GM21526 (cell line): ENCODE results near the gene AGPS.

Experiments
- ATAC-seq: cut with Tn5 transposase; IDR thresholded peaks from one replicate; pipeline ENCODE4 v1.9.1; 2021; ENCODE audit warnings: moderate library complexity; ENCODE audit not compliant: unreplicated experiment, low FRiP score

Gene AGPS

GRCh38 chr2:177519534-177520115, 127.1 kb downstream of the AGPS start:
- ATAC-seq = no peak

- ATAC-seq = no peak
Measured at GRCh38 chr2:177520324-177520723, 127.8 kb downstream of the AGPS start.

- no peak for ATAC-seq
Measured at GRCh38 chr2:177523781-177524180, 131.2 kb downstream of the AGPS start.

- ATAC-seq = no peak
Measured at GRCh38 chr2:177525351-177525924, 132.9 kb downstream of the AGPS start.

GRCh38 chr2:177528351-177528933, 135.9 kb downstream of the AGPS start:
- ATAC-seq = no peak

GRCh38 chr2:177529166-177529565, 136.6 kb downstream of the AGPS start:
- no peak for ATAC-seq

GRCh38 chr2:177530561-177530960, 138.0 kb downstream of the AGPS start:
- ATAC-seq = no peak

GRCh38 chr2:177531706-177532105, 139.1 kb downstream of the AGPS start:
- ATAC-seq = no peak

- no peak for ATAC-seq
Measured at GRCh38 chr2:177532567-177532966, 140.0 kb downstream of the AGPS start.

- no peak for ATAC-seq
Measured at GRCh38 chr2:177533253-177533652, 140.7 kb downstream of the AGPS start.

GRCh38 chr2:177535000-177535399, 142.4 kb downstream of the AGPS start:
- ATAC-seq = no peak

GRCh38 chr2:177535958-177536504, 143.5 kb downstream of the AGPS start:
- no peak for ATAC-seq

- no peak for ATAC-seq
Measured at GRCh38 chr2:177537213-177537612, 144.6 kb downstream of the AGPS start.

- ATAC-seq = no peak
Measured at GRCh38 chr2:177537636-177538035, 145.1 kb downstream of the AGPS start.

- ATAC-seq = no peak
Measured at GRCh38 chr2:177538323-177538722, 145.8 kb downstream of the AGPS start.

GRCh38 chr2:177540283-177540682, 147.7 kb downstream of the AGPS start:
- ATAC-seq = no peak

GRCh38 chr2:177541258-177541991, 148.9 kb downstream of the AGPS start:
- ATAC-seq = no peak

GRCh38 chr2:177542396-177542795, 149.8 kb downstream of the AGPS start:
- no peak for ATAC-seq

- no peak for ATAC-seq
Measured at GRCh38 chr2:177543007-177543760, 150.6 kb downstream of the AGPS start.

GRCh38 chr2:177545143-177545542, 152.6 kb downstream of the AGPS start:
- ATAC-seq = no peak
